Stimulated activated CD8-positive, alpha-beta memory T cell treated with anti-CD3 and anti-CD28 coated beads, Interleukin-7, amount 100 ng/mL, for 24 hours (primary cell): Measurements from ENCODE around the gene EFL1.
"Not testable (repeated sequence)": the region's sequence is repeated elsewhere in the genome, so short reads cannot be mapped to it uniquely, and the experiment has no call there.

Experiments used
- DNase-seq: peaks from one replicate; pipeline ENCODE4 v3.0.0-alpha.2; 2020; ENCODE audit warnings: low read depth

Gene EFL1

GRCh38 chr15:82275410-82275809 lies 12.9 kb upstream of the EFL1 start:
- DNase-seq: no peak

DNA sequence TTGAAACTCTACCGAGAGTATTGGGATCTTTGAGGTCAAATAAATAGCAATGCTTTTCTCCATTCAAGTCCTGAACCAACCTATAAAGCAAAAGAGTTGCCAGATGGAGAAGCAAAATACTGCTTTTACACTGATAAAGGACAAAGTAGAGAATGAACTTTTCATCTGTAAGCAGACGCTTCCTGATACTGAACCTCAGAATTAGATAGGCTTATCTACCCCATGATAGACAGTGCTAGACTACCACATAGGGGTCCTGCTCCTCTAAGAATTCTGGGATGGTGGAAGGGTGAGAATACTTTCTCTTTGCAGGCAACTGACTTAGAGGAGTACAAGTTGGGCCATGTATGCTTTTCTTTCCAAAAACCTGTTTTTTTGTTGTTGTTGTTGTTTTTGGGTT lies 9.6 kb upstream of the EFL1 start:
- no peak for DNase-seq

DNA sequence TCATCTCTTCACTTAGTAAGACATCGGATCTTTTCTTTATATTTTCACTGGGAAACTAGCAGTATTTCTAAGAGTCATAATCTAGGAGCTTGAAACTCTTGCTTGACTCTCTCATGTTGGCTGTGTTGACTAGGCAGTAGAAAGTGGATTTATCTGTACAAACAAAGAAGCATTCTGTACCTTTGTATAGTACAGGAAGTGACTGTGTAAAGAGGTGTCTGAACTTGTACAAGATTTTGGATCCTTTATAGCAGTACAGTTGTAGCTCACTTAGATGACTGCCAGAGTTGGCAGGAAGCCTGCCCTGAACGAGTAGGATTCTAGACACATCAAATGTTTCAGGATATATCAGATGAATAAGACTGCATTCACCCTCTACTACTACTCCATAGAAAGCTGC lies 5.9 kb upstream of the EFL1 start:
- DNase-seq: not testable (repeated sequence)

- not testable (repeated sequence) for DNase-seq
Observed at GRCh38 chr15:82267137-82267536, 4.6 kb upstream of the EFL1 start.

GRCh38 chr15:82263350-82263749 lies 816 bp upstream of the EFL1 start:
- DNase-seq: no peak

GRCh38 chr15:82261566-82262421 lies 740 bp downstream of the EFL1 start:
- peak; percentile 12 for DNase-seq

- not testable (repeated sequence) for DNase-seq
Observed at GRCh38 chr15:82248261-82248660, 14.3 kb downstream of the EFL1 start.

- DNase-seq: not testable (repeated sequence)
Observed at GRCh38 chr15:82245956-82246355, 16.6 kb downstream of the EFL1 start.

- not testable (repeated sequence) for DNase-seq
Observed at GRCh38 chr15:82243644-82244043, 18.9 kb downstream of the EFL1 start.

GRCh38 chr15:82241836-82242499 lies 20.6 kb downstream of the EFL1 start:
- not testable (repeated sequence) for DNase-seq

DNA sequence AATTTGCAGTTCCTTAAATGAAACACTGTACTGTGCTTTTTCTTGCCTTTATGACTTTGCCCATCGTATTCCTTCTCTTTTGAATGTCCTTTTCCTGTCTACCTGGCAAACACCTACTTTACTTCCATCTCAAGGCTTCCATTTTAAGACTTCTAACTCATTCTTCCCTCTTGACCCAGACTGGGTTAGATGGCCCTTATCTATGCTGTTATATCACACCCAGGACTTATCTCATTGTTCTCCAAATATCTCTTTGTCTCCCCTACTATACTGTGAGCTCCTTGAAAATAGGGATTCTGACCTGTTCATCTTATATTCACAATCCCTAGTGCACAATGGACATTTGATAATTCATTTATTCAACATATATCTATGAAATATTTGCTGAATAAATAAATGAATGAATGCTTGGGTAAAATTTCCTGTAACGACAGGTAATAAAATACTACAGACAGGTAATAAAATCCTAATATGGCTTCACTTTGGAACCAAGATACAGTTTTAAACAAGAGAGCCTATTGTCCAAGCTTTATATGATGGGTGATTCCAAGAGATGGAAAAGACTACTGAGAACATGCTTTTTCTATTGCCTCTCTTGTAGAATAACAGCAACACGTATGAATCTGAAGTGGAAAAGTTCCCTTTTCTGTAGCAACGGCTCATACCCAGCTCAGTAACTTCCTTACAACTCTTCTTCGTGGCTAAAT lies 22.7 kb downstream of the EFL1 start:
- no peak for DNase-seq

DNA sequence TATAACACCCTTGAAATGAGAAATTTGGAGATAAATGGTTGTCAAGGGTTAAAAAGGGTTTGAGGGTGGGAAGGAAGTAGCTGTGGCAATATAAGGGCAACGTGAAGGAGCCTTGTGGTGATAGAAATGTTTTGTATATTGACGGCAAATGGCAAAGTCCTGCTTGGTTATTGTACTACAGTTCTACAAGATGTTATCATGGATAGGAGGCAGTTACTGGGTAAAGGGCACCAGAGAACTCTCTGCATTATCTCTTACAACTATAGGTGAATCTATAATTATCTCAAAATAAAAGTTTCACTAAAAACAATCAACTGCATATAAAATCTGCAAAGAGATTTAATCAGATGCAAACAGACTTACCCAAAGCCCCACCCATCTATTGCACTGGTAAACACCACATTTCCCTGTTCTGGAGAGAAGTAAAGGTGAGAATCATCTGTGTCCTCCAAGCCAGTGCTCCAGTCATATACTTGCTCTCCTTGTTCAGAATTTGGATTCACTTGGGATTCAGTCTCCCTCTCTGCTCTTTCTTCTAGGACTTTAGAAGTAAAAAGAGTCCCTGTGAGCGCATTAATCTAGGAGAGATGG lies 24.5 kb downstream of the EFL1 start:
- not testable (repeated sequence) for DNase-seq

- DNase-seq: no peak
Observed at GRCh38 chr15:82231842-82232241, 30.7 kb downstream of the EFL1 start.

GRCh38 chr15:82231233-82231632 lies 31.3 kb downstream of the EFL1 start:
- no peak for DNase-seq

GRCh38 chr15:82228750-82229149 lies 33.8 kb downstream of the EFL1 start:
- DNase-seq: no peak

DNA sequence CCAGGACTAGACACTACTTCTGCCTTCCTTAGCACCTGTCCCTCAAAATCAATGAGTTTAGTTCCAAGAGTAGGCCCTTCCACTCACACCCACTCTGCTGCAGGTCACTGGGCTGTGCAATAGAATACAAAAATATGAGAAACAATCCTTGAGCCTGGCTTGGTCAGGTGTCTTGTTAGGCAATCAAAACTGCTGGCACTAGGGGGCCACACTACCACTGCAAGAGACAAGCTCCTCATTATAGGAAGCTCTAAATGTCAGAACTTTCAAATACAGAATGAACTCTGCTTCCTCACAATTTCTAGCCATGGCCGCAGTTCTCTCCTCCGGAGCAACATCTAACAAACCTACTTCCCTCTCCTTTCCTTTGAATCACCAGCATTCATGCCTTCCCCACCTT lies 41.0 kb downstream of the EFL1 start:
- DNase-seq: not testable (repeated sequence)

GRCh38 chr15:82216092-82216491 lies 46.4 kb downstream of the EFL1 start:
- DNase-seq: not testable (repeated sequence)

DNA sequence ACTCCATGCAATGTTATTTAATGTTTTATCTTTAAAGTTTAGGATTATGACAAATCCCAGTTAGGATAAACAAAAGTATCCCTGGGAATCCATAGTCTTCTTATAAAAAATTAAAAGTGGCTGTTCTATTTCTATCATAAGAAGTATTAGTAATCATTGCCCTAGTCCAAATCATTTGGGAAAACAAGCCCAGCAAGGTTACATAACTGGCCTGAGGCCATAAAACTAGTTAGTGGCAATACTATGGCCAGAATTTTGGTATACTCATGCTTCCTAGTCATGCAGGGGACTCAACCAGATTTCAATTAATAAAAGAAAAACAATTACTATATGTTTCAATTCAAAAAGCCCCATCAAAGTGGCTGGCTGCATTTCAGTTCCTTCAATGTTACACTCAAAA lies 50.3 kb downstream of the EFL1 start:
- not testable (repeated sequence) for DNase-seq

- not testable (repeated sequence) for DNase-seq
Observed at GRCh38 chr15:82210066-82210597, 52.4 kb downstream of the EFL1 start.

GRCh38 chr15:82204575-82204974 lies 58.0 kb downstream of the EFL1 start:
- not testable (repeated sequence) for DNase-seq

- peak; percentile 19 for DNase-seq
Observed at GRCh38 chr15:82197733-82198594, 64.6 kb downstream of the EFL1 start.
